ENCODE results near the gene VWA3B.

DNA sequence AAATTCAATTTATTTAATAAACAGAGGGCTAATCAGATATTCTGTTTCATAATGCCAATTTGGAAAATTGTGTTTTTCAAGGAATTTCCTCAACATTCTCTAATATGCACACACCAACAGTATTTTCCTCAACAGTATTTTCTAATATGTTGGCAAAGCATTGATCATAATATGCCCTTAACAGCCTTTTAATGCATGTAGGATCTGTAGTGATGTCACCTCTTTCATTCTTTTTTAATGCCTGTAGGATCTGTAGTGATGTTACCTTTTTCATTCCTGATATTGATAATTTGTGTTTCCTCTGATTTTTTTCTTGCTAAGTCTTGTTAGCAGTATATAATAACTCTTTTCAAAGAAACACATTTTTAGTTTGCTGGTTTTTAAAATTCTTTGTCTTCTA, 15.9 kb downstream of the VWA3B start:
- TF ChIP-seq CTCF (IDR thresholded peaks at IDR 0.05) (no peak), EP300 (IDR thresholded peaks at IDR 0.05) (no peak)

Measured in upper lobe of left lung (tissue), 4 donors.